SK-N-MC (cell line): ENCODE data around the gene PIK3C3.

ENCODE experiments used
- DNase-seq: peaks from one replicate; pipeline ENCODE4 v3.0.0-alpha.2; 2011; ENCODE audit warnings: low read depth, low spot score
- H3K27ac ChIP-seq: fragments of 200-600 bp; sonication (generic); 2 replicates; pipeline ENCODE4 v1.5.1; 2016; ENCODE audit warnings: mixed run types
- H3K36me3 ChIP-seq: fragments of 200-600 bp; sonication (generic); 2 replicates; pipeline ENCODE4 v1.6.1; 2017; ENCODE audit warnings: antibody characterized with exemption, low read length, mixed read lengths; ENCODE audit not compliant: insufficient read depth
- H3K4me3 ChIP-seq: fragments of 200-600 bp; sonication (generic); 2 replicates; pipeline ENCODE4 v1.5.1; 2016
- H3K9ac ChIP-seq: fragments of 200-600 bp; sonication (generic); 2 replicates; pipeline ENCODE4 v1.8.0; 2017; ENCODE audit warnings: mixed run types, mixed read lengths; ENCODE audit not compliant: insufficient read length
- H3K9me3 ChIP-seq: fragments of 200-600 bp; sonication (generic); 2 replicates; pipeline ENCODE4 v1.6.1; 2017; ENCODE audit warnings: low read depth, mild to moderate bottlenecking, antibody characterized with exemption, low read length, moderate library complexity, mixed read lengths
- EZH2 ChIP-seq: fragments of 200-600 bp; sonication (generic); IDR thresholded peaks from one replicate; pipeline ENCODE4 v1.6.1; 2017; ENCODE audit warnings: antibody characterized with exemption
- FOXP2 ChIP-seq: optimal IDR thresholded peaks from 2 replicates; pipeline ENCODE3; 2011; ENCODE audit warnings: mild to moderate bottlenecking, moderate library complexity; ENCODE audit not compliant: insufficient read depth; ENCODE audit errors: extremely low read length, control extremely low read depth
- POLR2AphosphoS5 ChIP-seq: IDR thresholded peaks from 2 replicates; pipeline ENCODE4 v1.6.1; 2012; ENCODE audit warnings: mild to moderate bottlenecking, low read depth, low read length, borderline replicate concordance

Gene PIK3C3

DNA sequence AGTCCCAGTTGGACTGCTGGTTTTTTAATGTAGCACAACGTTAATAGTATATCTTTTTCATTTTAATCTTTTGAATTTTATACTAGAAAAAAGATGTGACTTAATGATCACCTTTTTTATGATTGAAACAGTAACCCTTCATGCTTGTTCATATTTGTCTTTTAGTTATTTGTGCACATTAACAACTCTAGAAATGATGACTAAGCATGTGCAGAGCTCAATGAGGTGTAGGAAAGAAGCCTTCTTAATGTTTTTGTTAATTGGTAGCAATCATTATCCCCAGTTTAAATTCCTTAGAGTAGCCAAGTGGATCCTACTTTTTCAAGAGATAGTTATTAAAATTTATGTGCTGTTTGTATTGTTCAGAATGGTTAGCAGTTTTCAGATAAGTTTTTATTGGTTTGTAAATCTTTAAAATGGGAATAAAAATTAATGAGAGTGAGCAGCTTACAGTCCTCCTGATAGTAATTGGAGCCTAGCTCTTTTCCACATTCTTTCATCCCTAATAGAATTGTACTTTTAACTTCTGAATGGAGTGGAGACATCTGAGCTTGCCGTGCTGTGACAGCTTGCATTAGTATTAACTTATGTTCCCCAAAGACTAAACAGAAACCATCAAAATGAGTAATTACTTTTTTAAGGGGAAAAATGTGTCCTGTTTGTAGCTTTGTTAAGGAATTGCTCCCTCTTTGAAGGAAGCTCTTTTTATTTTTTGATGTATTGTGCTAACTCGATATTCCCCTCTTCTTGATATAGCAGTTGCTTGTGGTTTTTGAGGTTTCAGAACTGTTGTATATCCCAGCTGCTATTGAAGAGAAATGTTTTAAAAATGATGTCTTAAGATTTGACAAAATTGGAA is 17.3 kb downstream of the PIK3C3 start:
- H3K9me3 ChIP-seq: no peaks in the 10 kb centered on the region
- no peak for DNase-seq
- no peak overlapping the region for H3K4me3 ChIP-seq
- no peak overlapping the region for H3K9ac ChIP-seq
- H3K27ac ChIP-seq: peak overlapping the region; percentile 9; the same call in 1 of the 2 replicates
- peaks cover 26% of the 10 kb centered on the region for H3K36me3 ChIP-seq
- no peak for TF ChIP-seq POLR2AphosphoS5
- TF ChIP-seq EZH2: no peak
- TF ChIP-seq FOXP2: no peak

DNA sequence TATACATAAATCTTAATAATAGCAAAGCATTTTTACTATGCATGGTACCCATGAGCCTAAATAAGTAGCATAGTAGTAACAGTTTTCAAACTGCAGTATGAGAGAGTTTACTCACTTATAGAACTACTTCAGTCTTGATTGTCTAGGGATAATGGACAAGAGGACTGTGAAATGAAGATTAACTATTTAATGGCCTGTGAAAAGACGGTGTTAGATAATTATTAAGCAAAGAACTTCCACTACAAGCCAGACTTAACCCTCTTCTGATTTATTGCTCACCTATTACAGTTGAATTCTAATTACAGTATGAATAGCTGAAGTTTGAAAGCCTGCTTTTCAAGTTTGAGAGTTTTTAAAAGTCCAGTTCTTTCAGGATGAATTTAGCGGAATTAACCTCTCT is 18.9 kb downstream of the PIK3C3 start:
- TF ChIP-seq FOXP2: no peak
- no peak for TF ChIP-seq POLR2AphosphoS5
- TF ChIP-seq EZH2: no peak
- DNase-seq: no peak
- Histone ChIP-seq H3K9me3 (no peaks in the 10 kb centered on the region), H3K36me3 (peaks cover 18% of the 10 kb centered on the region), H3K27ac (no peak overlapping the region), H3K4me3 (no peak overlapping the region), H3K9ac (no peak overlapping the region)

DNA sequence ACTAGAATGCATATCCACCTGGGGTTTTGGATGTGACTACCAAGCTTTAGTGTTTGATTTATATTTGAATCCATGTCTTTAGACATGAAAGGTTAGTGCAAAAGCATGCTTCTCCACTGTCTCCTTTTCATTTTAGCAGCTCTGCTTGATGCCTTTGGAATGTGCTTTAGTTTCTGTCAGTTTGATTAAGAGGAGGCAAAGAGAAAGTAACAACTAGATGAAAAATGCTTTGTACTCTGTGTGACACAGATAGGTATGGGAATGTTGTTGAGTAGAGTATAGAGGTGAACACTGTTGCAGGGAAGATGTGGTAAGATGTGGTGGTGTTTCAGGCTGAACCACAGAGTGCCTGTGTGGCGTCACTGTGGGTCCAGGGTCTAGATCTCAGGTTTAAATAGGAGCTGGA is 19.8 kb downstream of the PIK3C3 start:
- Histone ChIP-seq H3K36me3 (peaks cover 18% of the 10 kb centered on the region), H3K27ac (no peak overlapping the region), H3K9me3 (no peaks in the 10 kb centered on the region), H3K9ac (no peak overlapping the region), H3K4me3 (no peak overlapping the region)
- no peak for DNase-seq
- no peak for TF ChIP-seq POLR2AphosphoS5

DNA sequence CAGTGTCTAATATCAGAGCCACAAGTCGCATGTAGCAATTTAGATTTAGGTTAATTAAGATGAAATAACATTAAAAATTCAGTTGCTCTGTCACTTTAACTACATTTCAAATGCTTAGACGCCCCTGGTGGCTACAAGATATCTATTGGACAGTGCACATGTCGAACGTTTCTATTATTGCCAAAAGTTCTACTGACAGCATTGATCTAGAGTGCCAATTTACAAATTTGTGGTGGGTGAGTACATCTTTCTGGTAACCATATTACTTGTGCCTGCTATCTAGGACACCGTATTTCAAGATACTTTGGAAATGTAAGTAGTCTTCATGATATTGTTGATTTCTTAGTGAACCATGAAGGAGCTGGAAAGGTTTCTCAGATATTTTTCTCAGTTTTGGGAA is 20.2 kb downstream of the PIK3C3 start:
- no peak overlapping the region for H3K27ac ChIP-seq
- peaks cover 13% of the 10 kb centered on the region for H3K36me3 ChIP-seq
- H3K4me3 ChIP-seq: no peak overlapping the region
- DNase-seq: no peak
- TF ChIP-seq FOXP2 (no peak), EZH2 (no peak), POLR2AphosphoS5 (no peak)
- H3K9me3 ChIP-seq: no peaks in the 10 kb centered on the region
- no peak overlapping the region for H3K9ac ChIP-seq

DNA sequence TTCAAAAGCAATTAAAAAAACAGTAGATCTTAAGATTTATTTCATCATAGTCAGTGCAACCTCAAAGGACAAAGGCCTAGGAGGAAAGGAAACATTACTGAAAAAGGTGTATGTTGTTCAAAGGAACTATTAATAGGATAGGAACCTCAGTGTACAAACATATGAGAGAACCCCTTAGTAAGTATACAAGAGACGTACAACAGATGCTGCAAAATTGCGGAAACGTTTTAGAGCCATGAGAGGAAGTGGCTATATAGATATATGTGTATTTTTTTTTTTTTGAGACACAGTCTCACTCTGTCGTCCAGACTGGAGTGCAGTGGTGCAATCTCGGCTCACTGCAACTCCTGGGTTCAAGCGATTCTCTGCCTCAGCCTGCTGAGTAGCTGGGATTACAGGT is 22.2 kb downstream of the PIK3C3 start:
- no peak overlapping the region for H3K27ac ChIP-seq
- no peak for DNase-seq
- TF ChIP-seq FOXP2 (no peak), POLR2AphosphoS5 (no peak), EZH2 (no peak)
- H3K36me3 ChIP-seq: 0 out of 2 replicates have a peak, but pooled peaks cover 5% of the 10 kb centered on the region
- no peak overlapping the region for H3K4me3 ChIP-seq
- no peaks in the 10 kb centered on the region for H3K9me3 ChIP-seq
- H3K9ac ChIP-seq: no peak overlapping the region

DNA sequence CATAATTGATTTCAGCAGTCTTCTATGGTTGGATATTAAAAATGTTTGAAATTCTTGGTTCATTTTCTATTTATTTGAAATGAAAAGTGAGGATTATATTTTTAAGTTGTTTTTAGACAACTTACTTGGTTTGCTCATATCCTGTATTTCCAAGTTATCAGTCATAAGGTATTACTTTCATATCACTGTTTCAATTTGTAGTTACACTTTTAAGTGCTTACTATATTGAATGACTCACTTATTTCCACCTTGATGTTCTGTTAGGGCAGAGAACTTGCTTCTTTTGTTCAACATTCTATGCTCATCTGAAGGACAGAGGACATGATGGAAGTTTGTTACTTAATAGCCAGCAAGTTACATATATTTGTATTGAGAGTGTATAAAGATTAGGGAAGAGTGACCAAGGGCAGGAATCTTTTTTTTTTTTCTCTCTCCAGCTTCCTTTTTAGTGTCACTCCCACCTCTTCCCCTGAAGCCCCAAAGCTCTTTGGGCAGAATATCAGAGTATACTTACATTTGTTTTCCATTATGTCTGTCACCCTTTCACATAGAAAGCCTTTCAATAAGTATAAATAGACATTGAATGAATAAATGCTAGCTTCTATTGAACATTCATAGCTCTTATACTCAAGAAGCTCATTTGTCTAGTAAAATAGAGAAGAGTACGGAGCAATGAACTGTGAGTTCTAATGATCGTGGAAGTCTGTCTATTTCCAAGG is 28.1 kb downstream of the PIK3C3 start:
- peaks cover 5% of the 10 kb centered on the region; the same call in 1 of the 2 replicates for H3K36me3 ChIP-seq
- TF ChIP-seq FOXP2: no peak
- no peak for TF ChIP-seq EZH2
- no peak for TF ChIP-seq POLR2AphosphoS5
- H3K4me3 ChIP-seq: no peak overlapping the region
- no peaks in the 10 kb centered on the region for H3K9me3 ChIP-seq
- no peak overlapping the region for H3K9ac ChIP-seq
- H3K27ac ChIP-seq: no peak overlapping the region
- no peak for DNase-seq

DNA sequence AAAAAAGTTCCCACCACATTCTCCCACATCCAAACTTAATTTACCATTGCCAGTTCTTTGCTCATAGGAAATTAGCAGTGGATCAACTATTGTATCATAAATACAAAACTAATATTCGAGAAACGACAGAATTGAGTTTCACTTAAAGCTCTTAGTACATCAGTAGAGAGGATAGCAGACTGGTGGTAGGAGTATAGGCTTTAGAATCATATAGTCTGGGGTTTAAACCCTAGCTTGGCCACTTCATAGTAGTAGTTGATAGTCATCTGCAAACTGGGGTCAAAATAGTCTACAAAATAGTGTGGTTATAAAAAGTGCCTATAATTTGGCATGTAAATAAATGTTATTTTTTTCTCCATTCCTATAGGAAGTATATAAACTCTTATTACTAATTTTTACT is 30.9 kb downstream of the PIK3C3 start:
- no peak overlapping the region for H3K9ac ChIP-seq
- no peak overlapping the region for H3K27ac ChIP-seq
- H3K36me3 ChIP-seq: peaks cover 8% of the 10 kb centered on the region; the same call in 1 of the 2 replicates
- no peaks in the 10 kb centered on the region for H3K9me3 ChIP-seq
- TF ChIP-seq FOXP2: no peak
- TF ChIP-seq EZH2: no peak
- no peak for TF ChIP-seq POLR2AphosphoS5
- DNase-seq: no peak
- H3K4me3 ChIP-seq: no peak overlapping the region

DNA sequence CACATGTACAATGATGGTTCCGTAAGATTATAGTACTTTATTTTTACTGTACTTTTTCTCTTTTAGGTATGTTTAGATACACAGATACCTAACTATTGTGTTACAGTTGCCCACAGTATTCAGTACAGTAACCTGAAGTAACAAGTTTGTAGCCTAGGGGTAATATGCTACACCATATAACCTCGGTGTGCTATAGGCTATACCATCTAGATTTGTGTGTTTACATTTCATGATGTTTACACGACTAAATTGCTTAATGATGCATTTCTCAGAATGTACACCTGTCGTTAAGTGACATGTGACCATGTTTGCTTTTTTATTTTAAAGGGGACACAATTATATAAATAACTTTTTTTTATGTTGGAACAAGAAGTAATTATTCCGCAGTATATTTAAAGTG is 34.5 kb downstream of the PIK3C3 start:
- H3K36me3 ChIP-seq: peaks cover 21% of the 10 kb centered on the region; the same call in 1 of the 2 replicates
- H3K9me3 ChIP-seq: no peaks in the 10 kb centered on the region
- no peak overlapping the region for H3K27ac ChIP-seq
- DNase-seq: no peak
- TF ChIP-seq EZH2: no peak
- no peak for TF ChIP-seq FOXP2
- TF ChIP-seq POLR2AphosphoS5: no peak
- no peak overlapping the region for H3K4me3 ChIP-seq
- no peak overlapping the region for H3K9ac ChIP-seq

DNA sequence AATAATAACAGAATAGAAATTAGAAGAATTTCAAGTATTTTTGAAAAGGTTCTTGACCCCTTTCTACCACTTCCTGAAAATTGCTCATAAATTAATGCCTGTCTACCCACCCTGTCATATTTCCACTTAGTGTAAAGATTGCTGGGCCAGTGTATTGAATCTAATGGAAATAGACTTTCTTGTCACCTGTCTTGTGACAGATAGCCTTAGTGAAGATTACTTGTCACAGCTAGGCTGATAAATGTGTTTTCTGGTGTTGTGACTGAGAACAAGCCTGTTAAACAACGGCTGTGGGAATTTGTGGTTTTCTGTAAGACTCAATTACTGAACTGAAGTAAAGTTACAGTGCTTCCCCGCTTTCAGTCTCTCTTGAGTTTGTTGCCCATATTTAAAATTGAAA is 37.0 kb downstream of the PIK3C3 start:
- Histone ChIP-seq H3K36me3 (peaks cover 26% of the 10 kb centered on the region; the same call in 1 of the 2 replicates), H3K9me3 (no peaks in the 10 kb centered on the region), H3K27ac (no peak overlapping the region), H3K9ac (no peak overlapping the region), H3K4me3 (no peak overlapping the region)
- TF ChIP-seq FOXP2 (no peak), POLR2AphosphoS5 (no peak), EZH2 (no peak)
- DNase-seq: no peak
